ENCODE results near the gene C3orf20.

DNA sequence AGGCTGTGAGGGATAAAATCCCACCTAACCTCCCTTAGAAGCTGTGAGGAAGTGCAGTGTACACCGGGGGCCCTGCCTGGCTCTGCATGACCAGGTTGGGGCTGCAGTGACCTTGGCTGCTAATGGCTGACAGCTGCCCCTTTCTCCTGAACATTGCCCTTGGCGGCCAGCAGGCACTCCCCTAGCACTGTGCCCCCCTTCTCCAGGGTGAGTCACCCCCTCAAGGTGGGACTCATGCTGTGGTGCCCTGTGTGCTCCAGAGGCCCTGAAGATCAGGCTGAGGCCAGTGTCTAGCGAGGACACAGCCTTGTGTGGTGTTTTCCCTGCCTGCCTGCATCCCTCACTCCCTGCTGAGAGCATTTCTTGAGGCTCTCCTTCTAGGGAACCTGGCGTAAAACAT, 122.8 kb downstream of the C3orf20 start:
- TF ChIP-seq, protein P1, sequence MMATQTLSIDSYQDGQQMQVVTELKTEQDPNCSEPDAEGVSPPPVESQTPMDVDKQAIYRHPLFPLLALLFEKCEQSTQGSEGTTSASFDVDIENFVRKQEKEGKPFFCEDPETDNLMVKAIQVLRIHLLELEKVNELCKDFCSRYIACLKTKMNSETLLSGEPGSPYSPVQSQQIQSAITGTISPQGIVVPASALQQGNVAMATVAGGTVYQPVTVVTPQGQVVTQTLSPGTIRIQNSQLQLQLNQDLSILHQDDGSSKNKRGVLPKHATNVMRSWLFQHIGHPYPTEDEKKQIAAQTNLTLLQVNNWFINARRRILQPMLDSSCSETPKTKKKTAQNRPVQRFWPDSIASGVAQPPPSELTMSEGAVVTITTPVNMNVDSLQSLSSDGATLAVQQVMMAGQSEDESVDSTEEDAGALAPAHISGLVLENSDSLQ (IDR thresholded peaks at IDR 0.05), result no peak
- TF ChIP-seq ARNT (IDR thresholded peaks at IDR 0.05), result no peak
- no peak for TF ChIP-seq L3MBTL2 (conservative IDR thresholded peaks at IDR 0.05)
- TF ChIP-seq SUZ12 (IDR thresholded peaks at IDR 0.05), result no peak
- no peak for TF ChIP-seq BHLHE40 (IDR thresholded peaks at IDR 0.05; ENCODE audit: borderline replicate concordance)
- no peak for TF ChIP-seq SP1 (IDR thresholded peaks at IDR 0.05)
- no peak for TF ChIP-seq NFRKB (IDR thresholded peaks at IDR 0.05)
- TF ChIP-seq FOXM1 (IDR thresholded peaks at IDR 0.05; ENCODE audit: borderline replicate concordance), result no peak
